DND-41 (cell line): ENCODE measurements around the gene USP26.

Source experiments
- CTCF ChIP-seq: IDR thresholded peaks from 2 replicates; pipeline ENCODE4 v1.5.1; 2012; ENCODE audit warnings: borderline replicate concordance, low read length, moderate library complexity, mild to moderate bottlenecking; ENCODE audit not compliant: poor library complexity, severe bottlenecking; ENCODE audit errors: extremely low read depth
- EZH2 ChIP-seq: IDR thresholded peaks from 3 replicates; pipeline ENCODE4 v1.6.1; 2012; ENCODE audit warnings: borderline replicate concordance, low read depth, mild to moderate bottlenecking, moderate library complexity, low read length, inconsistent platforms; ENCODE audit not compliant: severe bottlenecking

- TF ChIP-seq CTCF (no peak), EZH2 (no peak)
Observed at GRCh38 chrX:133081990-133082389, 14.9 kb downstream of the USP26 start.
